ENCODE results near the gene HS3ST5. TPM values are rescaled to one million over a fixed set of nuclear protein-coding genes. Genes with fewer than 3 reads are reported as not detected.

The HS3ST5 gene
- total RNA-seq, 1 experiment from 2014 or later: 0.55 TPM

- H3K4me3 ChIP-seq (ENCODE audit: insufficient read depth, low read depth, low read length): no peak overlapping the region
- no peaks in the 10 kb centered on the region for H3K27me3 ChIP-seq (ENCODE audit: control insufficient read depth, insufficient read depth, low read length)
- no peak for DNase-seq
- H3K36me3 ChIP-seq (replicated peaks; ENCODE audit: control insufficient read depth, insufficient read depth, low read length): no peaks in the 10 kb centered on the region
Observed at GRCh38 chr6:114075777-114076176, 267.0 kb downstream of the HS3ST5 start.

- Histone ChIP-seq H3K27me3 (ENCODE audit: control insufficient read depth, insufficient read depth, low read length) (no peaks in the 10 kb centered on the region), H3K36me3 (replicated peaks; ENCODE audit: control insufficient read depth, insufficient read depth, low read length) (no peaks in the 10 kb centered on the region), H3K4me3 (ENCODE audit: insufficient read depth, low read depth, low read length) (no peak overlapping the region)
- DNase-seq: no peak
Observed at GRCh38 chr6:114075300-114075699, 267.5 kb downstream of the HS3ST5 start.

GRCh38 chr6:114068771-114069170, 274.1 kb downstream of the HS3ST5 start:
- Histone ChIP-seq H3K4me3 (ENCODE audit: insufficient read depth, low read depth, low read length) (no peak overlapping the region), H3K27me3 (ENCODE audit: control insufficient read depth, insufficient read depth, low read length) (no peaks in the 10 kb centered on the region), H3K36me3 (replicated peaks; ENCODE audit: control insufficient read depth, insufficient read depth, low read length) (no peaks in the 10 kb centered on the region)
- DNase-seq: no peak

DNA sequence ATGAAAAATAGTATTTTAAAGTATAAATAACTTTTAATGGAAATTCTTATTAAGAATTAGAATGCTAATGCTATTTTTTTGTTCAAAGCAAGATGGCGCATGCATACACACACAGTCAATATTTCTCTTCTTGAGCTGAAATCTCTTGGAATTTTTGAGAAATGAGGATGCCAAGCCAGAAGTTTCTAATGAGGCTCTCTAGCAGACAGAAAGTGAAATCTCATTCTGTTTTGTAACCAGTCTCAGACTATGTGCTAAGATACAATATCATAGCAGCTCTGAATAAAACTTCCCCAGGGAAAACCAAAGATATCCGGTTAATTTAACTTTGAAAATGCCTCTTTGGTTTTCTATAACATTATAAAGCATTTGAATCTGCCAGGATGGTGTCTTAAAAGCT, 274.7 kb downstream of the HS3ST5 start:
- DNase-seq: no peak
- no peaks in the 10 kb centered on the region for H3K36me3 ChIP-seq (replicated peaks; ENCODE audit: control insufficient read depth, insufficient read depth, low read length)
- no peaks in the 10 kb centered on the region for H3K27me3 ChIP-seq (ENCODE audit: control insufficient read depth, insufficient read depth, low read length)
- H3K4me3 ChIP-seq (ENCODE audit: insufficient read depth, low read depth, low read length): no peak overlapping the region

DNA sequence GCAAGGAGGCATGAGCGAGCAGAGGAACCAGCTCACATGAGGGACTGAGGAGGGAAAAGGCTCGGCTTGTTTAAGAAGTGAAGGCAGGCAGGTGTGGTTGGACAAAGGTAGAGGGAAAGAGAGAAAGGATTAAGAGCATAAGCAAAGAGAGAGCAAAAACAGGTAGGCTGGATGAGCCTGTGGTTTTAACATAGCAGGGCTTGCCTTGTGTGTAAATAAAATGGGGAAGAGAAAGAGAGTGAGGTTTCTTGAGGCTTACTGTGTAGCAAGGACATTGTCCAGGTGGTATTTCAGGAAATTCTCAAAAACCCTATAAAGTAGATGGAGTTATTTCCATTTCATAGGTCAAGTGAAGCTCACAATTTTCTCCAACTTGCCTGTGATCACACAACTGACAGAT, 278.0 kb downstream of the HS3ST5 start:
- DNase-seq: no peak
- Histone ChIP-seq H3K27me3 (ENCODE audit: control insufficient read depth, insufficient read depth, low read length) (no peaks in the 10 kb centered on the region), H3K36me3 (replicated peaks; ENCODE audit: control insufficient read depth, insufficient read depth, low read length) (no peaks in the 10 kb centered on the region), H3K4me3 (ENCODE audit: insufficient read depth, low read depth, low read length) (no peak overlapping the region)

DNA sequence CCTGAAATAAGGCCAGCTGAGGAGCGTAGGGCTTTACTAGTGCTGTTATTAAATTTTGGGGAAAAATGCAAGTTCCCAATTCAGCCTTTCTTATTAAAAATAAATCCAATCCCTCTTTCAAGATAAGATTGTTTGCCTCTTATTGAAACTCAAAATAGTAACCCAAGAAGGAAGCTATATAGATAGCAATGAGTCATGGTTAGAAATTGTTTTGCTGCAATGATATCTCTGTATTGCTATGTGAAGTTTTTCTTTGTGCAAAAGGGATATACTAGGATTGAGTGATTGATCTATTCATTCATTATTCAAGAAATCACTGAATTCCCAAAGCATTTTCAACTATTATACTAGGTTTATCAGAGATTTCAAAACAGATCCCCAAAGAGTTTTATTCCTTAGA, 278.9 kb downstream of the HS3ST5 start:
- H3K27me3 ChIP-seq (ENCODE audit: control insufficient read depth, insufficient read depth, low read length): no peaks in the 10 kb centered on the region
- no peak for DNase-seq
- H3K36me3 ChIP-seq (replicated peaks; ENCODE audit: control insufficient read depth, insufficient read depth, low read length): no peaks in the 10 kb centered on the region
- H3K4me3 ChIP-seq (ENCODE audit: insufficient read depth, low read depth, low read length): no peak overlapping the region

- Histone ChIP-seq H3K4me3 (ENCODE audit: insufficient read depth, low read depth, low read length) (no peak overlapping the region), H3K27me3 (ENCODE audit: control insufficient read depth, insufficient read depth, low read length) (no peaks in the 10 kb centered on the region), H3K36me3 (replicated peaks; ENCODE audit: control insufficient read depth, insufficient read depth, low read length) (no peaks in the 10 kb centered on the region)
- no peak for DNase-seq
Observed at GRCh38 chr6:114062199-114062598, 280.6 kb downstream of the HS3ST5 start.

DNA sequence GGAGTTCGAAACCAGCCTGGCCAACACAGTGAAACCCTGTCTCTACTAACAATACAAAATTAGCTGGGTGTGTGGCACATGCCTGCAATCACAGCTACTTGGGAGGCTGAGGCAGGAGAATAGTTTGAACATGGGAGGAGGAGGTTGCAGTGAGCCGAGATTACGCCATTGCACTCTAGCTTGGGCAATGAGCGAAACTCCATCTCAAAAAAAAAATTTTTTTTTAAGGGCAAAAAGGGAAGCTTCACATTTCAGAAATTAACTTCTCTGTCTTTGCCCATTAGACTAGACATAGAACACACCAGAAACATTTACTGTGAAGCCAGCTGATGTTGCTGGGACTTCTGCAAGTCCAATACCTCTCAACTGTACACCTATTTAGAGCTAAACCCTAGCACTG, 281.1 kb downstream of the HS3ST5 start:
- DNase-seq: no peak
- H3K27me3 ChIP-seq (ENCODE audit: control insufficient read depth, insufficient read depth, low read length): no peaks in the 10 kb centered on the region

GRCh38 chr6:114061116-114061515, 281.7 kb downstream of the HS3ST5 start:
- no peak for DNase-seq
- H3K36me3 ChIP-seq (replicated peaks; ENCODE audit: control insufficient read depth, insufficient read depth, low read length): no peaks in the 10 kb centered on the region
- no peaks in the 10 kb centered on the region for H3K27me3 ChIP-seq (ENCODE audit: control insufficient read depth, insufficient read depth, low read length)
- no peak overlapping the region for H3K4me3 ChIP-seq (ENCODE audit: insufficient read depth, low read depth, low read length)

More for the DNA sequence above, 281.1 kb downstream of the HS3ST5 start:
- H3K4me3 ChIP-seq (ENCODE audit: insufficient read depth, low read depth, low read length): no peak overlapping the region
- no peaks in the 10 kb centered on the region for H3K36me3 ChIP-seq (replicated peaks; ENCODE audit: control insufficient read depth, insufficient read depth, low read length)

DNA sequence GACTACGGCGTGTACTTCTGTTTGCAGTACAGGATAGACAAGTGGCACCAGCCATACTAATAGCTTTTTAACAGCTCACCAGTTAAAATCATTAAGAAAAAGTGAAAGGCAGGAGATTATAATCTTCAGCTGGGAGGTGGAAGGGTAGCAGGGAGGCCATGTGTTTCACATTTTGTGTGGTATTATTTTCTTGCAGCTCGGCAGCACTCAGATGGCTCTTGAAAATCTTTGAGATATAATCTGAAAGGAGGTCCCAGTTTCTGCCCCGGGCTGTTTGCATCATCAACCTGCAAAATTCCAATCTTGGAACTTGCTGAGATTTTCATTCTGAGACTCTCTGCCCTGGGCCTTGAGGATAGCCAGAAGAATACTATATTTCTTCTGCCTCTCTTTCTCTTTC, 284.4 kb downstream of the HS3ST5 start:
- H3K4me3 ChIP-seq (ENCODE audit: insufficient read depth, low read depth, low read length): no peak overlapping the region
- H3K27me3 ChIP-seq (ENCODE audit: control insufficient read depth, insufficient read depth, low read length): no peaks in the 10 kb centered on the region
- H3K36me3 ChIP-seq (replicated peaks; ENCODE audit: control insufficient read depth, insufficient read depth, low read length): no peaks in the 10 kb centered on the region
- DNase-seq: no peak

DNA sequence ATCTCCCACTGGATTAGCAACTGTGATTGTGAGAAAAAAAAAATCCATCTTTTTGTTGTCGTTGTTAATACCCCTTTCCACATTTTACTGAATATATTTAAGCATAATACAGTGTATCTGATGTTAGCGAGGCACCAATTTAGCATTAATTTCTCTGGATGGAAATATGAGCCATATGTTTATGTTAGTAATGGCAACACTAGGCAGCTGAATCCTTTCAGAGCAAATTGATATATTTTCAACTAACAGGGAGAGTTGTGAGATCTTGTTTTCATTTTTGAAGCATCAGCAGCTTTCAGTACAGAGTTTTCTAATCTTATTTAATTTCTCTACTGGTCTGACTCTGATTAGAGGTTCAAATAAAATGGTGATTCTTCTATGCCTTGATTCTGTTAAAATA, 287.1 kb downstream of the HS3ST5 start:
- DNase-seq: no peak
- Histone ChIP-seq H3K27me3 (ENCODE audit: control insufficient read depth, insufficient read depth, low read length) (no peaks in the 10 kb centered on the region), H3K4me3 (ENCODE audit: insufficient read depth, low read depth, low read length) (no peak overlapping the region), H3K36me3 (replicated peaks; ENCODE audit: control insufficient read depth, insufficient read depth, low read length) (no peaks in the 10 kb centered on the region)

- Histone ChIP-seq H3K27me3 (ENCODE audit: control insufficient read depth, insufficient read depth, low read length) (no peaks in the 10 kb centered on the region), H3K4me3 (ENCODE audit: insufficient read depth, low read depth, low read length) (no peak overlapping the region), H3K36me3 (replicated peaks; ENCODE audit: control insufficient read depth, insufficient read depth, low read length) (no peaks in the 10 kb centered on the region)
- DNase-seq: no peak
Observed at GRCh38 chr6:114055349-114055748, 287.5 kb downstream of the HS3ST5 start.

GRCh38 chr6:114053791-114054190, 289.0 kb downstream of the HS3ST5 start:
- Histone ChIP-seq H3K4me3 (ENCODE audit: insufficient read depth, low read depth, low read length) (no peak overlapping the region), H3K27me3 (ENCODE audit: control insufficient read depth, insufficient read depth, low read length) (no peaks in the 10 kb centered on the region), H3K36me3 (replicated peaks; ENCODE audit: control insufficient read depth, insufficient read depth, low read length) (no peaks in the 10 kb centered on the region)
- DNase-seq: peak; percentile 18

- H3K27me3 ChIP-seq (ENCODE audit: control insufficient read depth, insufficient read depth, low read length): no peaks in the 10 kb centered on the region
- no peak overlapping the region for H3K4me3 ChIP-seq (ENCODE audit: insufficient read depth, low read depth, low read length)
- no peak for DNase-seq
- no peaks in the 10 kb centered on the region for H3K36me3 ChIP-seq (replicated peaks; ENCODE audit: control insufficient read depth, insufficient read depth, low read length)
Observed at GRCh38 chr6:114052141-114052540, 290.7 kb downstream of the HS3ST5 start.

DNA sequence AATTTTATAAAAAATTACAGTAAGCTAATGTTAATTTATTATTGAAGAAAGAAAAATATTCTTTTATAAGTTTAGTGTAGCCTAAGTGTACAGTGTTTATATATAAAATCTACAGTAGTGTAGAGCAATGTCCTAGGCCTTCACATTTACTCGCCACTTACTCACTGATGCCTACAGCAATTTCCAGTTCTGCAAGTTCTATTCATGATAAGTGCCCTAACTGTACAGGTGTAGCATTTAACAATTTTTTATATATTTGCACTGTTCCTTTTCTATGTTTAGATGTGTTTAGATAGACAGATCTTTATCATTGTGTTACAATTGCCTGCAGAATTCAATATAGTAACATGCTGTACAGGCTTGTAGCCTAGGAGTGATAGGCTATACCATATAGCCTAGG, 291.8 kb downstream of the HS3ST5 start:
- no peak for DNase-seq
- no peaks in the 10 kb centered on the region for H3K36me3 ChIP-seq (replicated peaks; ENCODE audit: control insufficient read depth, insufficient read depth, low read length)
- no peaks in the 10 kb centered on the region for H3K27me3 ChIP-seq (ENCODE audit: control insufficient read depth, insufficient read depth, low read length)
- H3K4me3 ChIP-seq (ENCODE audit: insufficient read depth, low read depth, low read length): no peak overlapping the region

DNA sequence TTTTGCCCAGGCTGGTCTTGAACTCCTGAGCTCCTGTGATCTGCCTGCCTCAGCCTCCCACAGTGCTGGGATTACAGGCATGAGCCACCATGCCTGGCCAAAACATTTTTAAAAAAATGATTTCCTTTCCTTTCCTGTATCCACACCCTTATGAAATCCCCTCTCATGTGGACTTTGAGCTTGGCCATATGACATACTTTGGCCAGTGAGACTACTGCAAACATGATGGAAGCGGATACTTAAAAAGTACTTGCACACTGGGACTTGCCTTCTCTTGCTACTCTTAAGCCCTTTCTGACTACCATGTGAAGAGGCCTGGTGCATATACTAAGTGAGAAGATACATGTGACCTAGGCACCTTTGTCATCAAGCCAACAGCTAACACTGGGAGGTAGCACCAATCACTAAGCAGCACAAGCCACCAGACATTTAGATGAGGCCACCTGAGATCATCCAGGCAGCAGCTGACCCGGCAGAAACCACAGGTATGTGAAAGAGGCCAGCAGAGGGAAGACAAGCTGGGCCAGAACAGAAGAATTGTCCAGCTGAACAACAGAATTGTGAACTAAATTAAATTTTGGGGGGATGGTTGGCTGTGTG, 293.4 kb downstream of the HS3ST5 start:
- Histone ChIP-seq H3K36me3 (replicated peaks; ENCODE audit: control insufficient read depth, insufficient read depth, low read length) (no peaks in the 10 kb centered on the region), H3K27me3 (ENCODE audit: control insufficient read depth, insufficient read depth, low read length) (no peaks in the 10 kb centered on the region), H3K4me3 (ENCODE audit: insufficient read depth, low read depth, low read length) (no peak overlapping the region)
- no peak for DNase-seq

Measured in H7 (cell line).